Mesendoderm (in vitro differentiated cells): ENCODE measurements around the gene AFAP1L1.

Experiments used
- DNase-seq: peaks from one replicate; pipeline ENCODE4 v3.0.0; 2013
- H2AK5ac ChIP-seq: 2 replicates; pipeline ENCODE4 v1.6.1; 2013; ENCODE audit warnings: low read length, inconsistent platforms
- H2BK120ac ChIP-seq: 2 replicates; pipeline ENCODE4 v1.6.1; 2013; ENCODE audit warnings: low read depth, mild to moderate bottlenecking, low read length, moderate library complexity, mixed read lengths
- H2BK15ac ChIP-seq: replicated peaks from 2 replicates; pipeline ENCODE4 v1.6.1; 2013; ENCODE audit warnings: low read depth, mild to moderate bottlenecking, moderate library complexity
- H2BK5ac ChIP-seq: 2 replicates; pipeline ENCODE4 v1.6.1; 2013; ENCODE audit warnings: low read length, inconsistent platforms
- H3K18ac ChIP-seq: 2 replicates; pipeline ENCODE4 v1.6.1; 2013; ENCODE audit warnings: mild to moderate bottlenecking, low read length, mixed read lengths
- H3K23ac ChIP-seq: one replicate; pipeline ENCODE4 v1.6.1; 2013; ENCODE audit warnings: low read length
- H3K27ac ChIP-seq: 2 replicates; pipeline ENCODE4 v1.5.1; 2013; ENCODE audit warnings: low read depth, mild to moderate bottlenecking, inconsistent platforms, low read length, moderate library complexity
- H3K27me3 ChIP-seq: 2 replicates; pipeline ENCODE4 v1.6.1; 2013; ENCODE audit warnings: low read length, control low read depth, mild to moderate bottlenecking, inconsistent platforms; ENCODE audit not compliant: insufficient read depth, poor library complexity
- H3K36me3 ChIP-seq: 2 replicates; pipeline ENCODE4 v1.6.1; 2013; ENCODE audit warnings: low read length, inconsistent platforms; ENCODE audit not compliant: control insufficient read depth, insufficient read depth
- H3K4ac ChIP-seq: one replicate; pipeline ENCODE4 v1.6.1; 2013; ENCODE audit warnings: low read depth, mild to moderate bottlenecking, low read length, moderate library complexity
- H3K4me1 ChIP-seq: 2 replicates; pipeline ENCODE4 v1.6.1; 2013; ENCODE audit warnings: low read depth, low read length, inconsistent platforms; ENCODE audit not compliant: control insufficient read depth
- H3K4me2 ChIP-seq: 2 replicates; pipeline ENCODE4 v1.6.1; 2013; ENCODE audit warnings: low read length
- H3K4me3 ChIP-seq: 2 replicates; pipeline ENCODE4 v1.5.1; 2013; ENCODE audit warnings: mild to moderate bottlenecking, low read length
- H3K56ac ChIP-seq: one replicate; pipeline ENCODE4 v1.6.1; 2013; ENCODE audit warnings: low read length
- H3K79me1 ChIP-seq: 2 replicates; pipeline ENCODE4 v1.6.1; 2013; ENCODE audit warnings: low read length, inconsistent platforms
- H3K79me2 ChIP-seq: 2 replicates; pipeline ENCODE4 v1.6.1; 2013; ENCODE audit warnings: mild to moderate bottlenecking, low read length; ENCODE audit not compliant: control insufficient read depth, insufficient read depth
- H3K9ac ChIP-seq: 2 replicates; pipeline ENCODE4 v1.6.1; 2013; ENCODE audit warnings: low read length, inconsistent platforms
- H4K5ac ChIP-seq: one replicate; pipeline ENCODE4 v1.6.1; 2013; ENCODE audit warnings: low read length
- H4K8ac ChIP-seq: one replicate; pipeline ENCODE4 v1.6.1; 2013; ENCODE audit warnings: low read depth, mild to moderate bottlenecking, control low read depth, low read length, moderate library complexity
- WGBS: extraction: QIAGEN DNeasy Blood & Tissue Kit; methylation state at CpG from one replicate; pipeline ENCODE4 v1.1.7; 2013; ENCODE audit warnings: low lambda C conversion rate, missing lambda C conversion rate; ENCODE audit not compliant: insufficient coverage; ENCODE audit errors: extremely low coverage; 5-methylcytosine and 5-hydroxymethylcytosine counted together

AFAP1L1 gene

DNA sequence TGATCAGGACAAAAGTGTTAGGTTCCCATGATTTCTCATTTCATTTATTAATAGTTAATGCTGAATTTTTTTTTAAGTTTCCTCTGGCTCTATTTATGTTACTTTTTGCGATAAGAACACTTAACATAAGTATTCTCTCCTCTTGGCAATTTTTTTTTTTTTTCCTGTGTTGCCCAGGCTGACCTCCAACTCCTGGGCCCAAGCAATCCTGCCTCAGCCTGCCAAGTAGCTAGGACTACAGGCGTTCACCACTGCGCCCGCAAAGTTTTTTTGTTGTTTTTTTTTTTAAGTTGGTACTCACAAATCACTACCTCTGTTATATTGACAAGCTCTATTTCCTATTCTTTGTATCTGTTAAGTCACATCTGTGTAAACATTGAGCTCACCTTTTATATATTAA lies 80.5 kb downstream of the AFAP1L1 start:
- Histone ChIP-seq H4K8ac (no peak overlapping the region), H3K18ac (no peak overlapping the region), H3K27me3 (no peaks in the 10 kb centered on the region), H3K4me3 (no peak overlapping the region), H2BK5ac (no peak overlapping the region), H3K4me2 (no peak overlapping the region), H3K23ac (no peak overlapping the region), H3K27ac (no peak overlapping the region), H3K79me1 (peaks cover 11% of the 10 kb centered on the region), H2BK15ac (no peak overlapping the region), H3K36me3 (peaks cover 8% of the 10 kb centered on the region), H4K5ac (no peak overlapping the region), H3K4me1 (no peaks in the 10 kb centered on the region), H3K4ac (no peak overlapping the region), H3K9ac (no peak overlapping the region), H2BK120ac (no peak overlapping the region), H3K56ac (no peak overlapping the region), H3K79me2 (peaks cover 5% of the 10 kb centered on the region), H2AK5ac (no peak overlapping the region)
- DNase-seq = no peak
- no CpG with 5 or more reads among the region's 4 CpGs for WGBS

DNA sequence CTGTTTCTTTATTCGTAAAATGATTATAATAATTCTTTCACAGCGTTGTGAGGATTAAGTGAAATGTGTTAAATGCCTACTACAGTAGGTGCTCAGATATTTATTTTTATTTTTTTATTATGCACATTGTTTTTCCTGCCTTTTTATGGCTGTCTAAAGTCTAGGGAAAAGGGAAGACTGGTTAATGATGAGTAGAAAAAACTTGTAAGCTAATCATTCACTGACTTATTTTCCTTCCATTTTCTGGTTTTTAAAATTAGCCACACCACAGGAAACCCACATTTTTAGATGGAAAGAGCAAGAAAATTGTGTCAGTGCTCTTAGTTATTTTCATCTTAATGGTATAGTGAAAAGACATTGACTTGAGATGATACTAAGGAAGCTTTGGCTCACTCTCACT lies 82.3 kb downstream of the AFAP1L1 start:
- peaks cover 7% of the 10 kb centered on the region for H3K36me3 ChIP-seq
- H3K18ac ChIP-seq = no peak overlapping the region
- no peak overlapping the region for H3K4ac ChIP-seq
- H3K4me1 ChIP-seq = no peaks in the 10 kb centered on the region
- H3K27ac ChIP-seq = no peak overlapping the region
- no peak overlapping the region for H4K5ac ChIP-seq
- H3K9ac ChIP-seq = no peak overlapping the region
- H2BK15ac ChIP-seq = no peak overlapping the region
- H2BK120ac ChIP-seq = no peak overlapping the region
- H3K56ac ChIP-seq = no peak overlapping the region
- H2BK5ac ChIP-seq = no peak overlapping the region
- no peaks in the 10 kb centered on the region for H3K79me2 ChIP-seq
- no peak for DNase-seq
- no peak overlapping the region for H3K4me2 ChIP-seq
- H2AK5ac ChIP-seq = no peak overlapping the region
- no peak overlapping the region for H4K8ac ChIP-seq
- peaks cover 4% of the 10 kb centered on the region for H3K79me1 ChIP-seq
- no peak overlapping the region for H3K23ac ChIP-seq
- H3K4me3 ChIP-seq = no peak overlapping the region
- no CpG with 5 or more reads among the region's 2 CpGs for WGBS
- H3K27me3 ChIP-seq = no peaks in the 10 kb centered on the region

GRCh38 chr5:149355688-149356087 lies 84.0 kb downstream of the AFAP1L1 start:
- no peak overlapping the region for H3K4ac ChIP-seq
- H3K56ac ChIP-seq = no peak overlapping the region
- H3K27me3 ChIP-seq = no peaks in the 10 kb centered on the region
- no peak overlapping the region for H4K5ac ChIP-seq
- peaks cover 4% of the 10 kb centered on the region for H3K36me3 ChIP-seq
- WGBS = no CpG with 5 or more reads among the region's 1 CpG
- no peak overlapping the region for H3K23ac ChIP-seq
- H3K27ac ChIP-seq = no peak overlapping the region
- no peak overlapping the region for H2BK5ac ChIP-seq
- H3K79me2 ChIP-seq = no peaks in the 10 kb centered on the region
- no peak for DNase-seq
- H4K8ac ChIP-seq = no peak overlapping the region
- no peaks in the 10 kb centered on the region for H3K4me1 ChIP-seq
- H3K79me1 ChIP-seq = peaks cover 3% of the 10 kb centered on the region
- no peak overlapping the region for H2AK5ac ChIP-seq
- no peak overlapping the region for H3K18ac ChIP-seq
- H3K9ac ChIP-seq = no peak overlapping the region
- no peak overlapping the region for H2BK120ac ChIP-seq
- no peak overlapping the region for H2BK15ac ChIP-seq
- no peak overlapping the region for H3K4me2 ChIP-seq
- no peak overlapping the region for H3K4me3 ChIP-seq

DNA sequence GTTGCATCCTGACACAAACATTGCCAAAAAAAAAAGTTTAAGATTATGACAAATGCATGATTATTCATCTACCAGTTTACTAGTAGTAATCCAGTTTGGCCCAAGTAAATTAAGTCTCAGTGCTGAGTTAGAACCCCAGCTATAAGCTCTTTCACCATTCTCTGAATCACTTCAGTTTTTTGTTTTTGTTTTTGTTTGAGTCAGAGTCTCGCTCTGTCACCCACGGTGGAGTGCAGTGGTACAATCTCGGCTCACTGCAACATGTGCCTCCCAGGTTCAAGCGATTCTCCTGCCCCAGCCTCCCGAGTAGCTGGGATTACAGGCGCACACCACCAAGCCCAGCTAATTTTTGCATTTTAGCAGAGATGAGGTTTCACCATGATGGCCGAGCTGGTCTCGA lies 84.7 kb downstream of the AFAP1L1 start:
- no peak overlapping the region for H3K23ac ChIP-seq
- no peaks in the 10 kb centered on the region for H3K79me2 ChIP-seq
- no peak overlapping the region for H4K5ac ChIP-seq
- H3K9ac ChIP-seq = no peak overlapping the region
- H3K4me3 ChIP-seq = no peak overlapping the region
- H2BK120ac ChIP-seq = no peak overlapping the region
- H3K4me1 ChIP-seq = no peaks in the 10 kb centered on the region
- no peaks in the 10 kb centered on the region for H3K27me3 ChIP-seq
- no peak overlapping the region for H4K8ac ChIP-seq
- H2BK15ac ChIP-seq = no peak overlapping the region
- peaks cover 1% of the 10 kb centered on the region for H3K79me1 ChIP-seq
- H3K18ac ChIP-seq = no peak overlapping the region
- peaks cover 1% of the 10 kb centered on the region for H3K36me3 ChIP-seq
- no peak overlapping the region for H3K56ac ChIP-seq
- H2AK5ac ChIP-seq = no peak overlapping the region
- no peak overlapping the region for H3K4me2 ChIP-seq
- DNase-seq = no peak
- no peak overlapping the region for H3K27ac ChIP-seq
- H2BK5ac ChIP-seq = no peak overlapping the region
- no CpG with 5 or more reads among the region's 8 CpGs for WGBS
- no peak overlapping the region for H3K4ac ChIP-seq

DNA sequence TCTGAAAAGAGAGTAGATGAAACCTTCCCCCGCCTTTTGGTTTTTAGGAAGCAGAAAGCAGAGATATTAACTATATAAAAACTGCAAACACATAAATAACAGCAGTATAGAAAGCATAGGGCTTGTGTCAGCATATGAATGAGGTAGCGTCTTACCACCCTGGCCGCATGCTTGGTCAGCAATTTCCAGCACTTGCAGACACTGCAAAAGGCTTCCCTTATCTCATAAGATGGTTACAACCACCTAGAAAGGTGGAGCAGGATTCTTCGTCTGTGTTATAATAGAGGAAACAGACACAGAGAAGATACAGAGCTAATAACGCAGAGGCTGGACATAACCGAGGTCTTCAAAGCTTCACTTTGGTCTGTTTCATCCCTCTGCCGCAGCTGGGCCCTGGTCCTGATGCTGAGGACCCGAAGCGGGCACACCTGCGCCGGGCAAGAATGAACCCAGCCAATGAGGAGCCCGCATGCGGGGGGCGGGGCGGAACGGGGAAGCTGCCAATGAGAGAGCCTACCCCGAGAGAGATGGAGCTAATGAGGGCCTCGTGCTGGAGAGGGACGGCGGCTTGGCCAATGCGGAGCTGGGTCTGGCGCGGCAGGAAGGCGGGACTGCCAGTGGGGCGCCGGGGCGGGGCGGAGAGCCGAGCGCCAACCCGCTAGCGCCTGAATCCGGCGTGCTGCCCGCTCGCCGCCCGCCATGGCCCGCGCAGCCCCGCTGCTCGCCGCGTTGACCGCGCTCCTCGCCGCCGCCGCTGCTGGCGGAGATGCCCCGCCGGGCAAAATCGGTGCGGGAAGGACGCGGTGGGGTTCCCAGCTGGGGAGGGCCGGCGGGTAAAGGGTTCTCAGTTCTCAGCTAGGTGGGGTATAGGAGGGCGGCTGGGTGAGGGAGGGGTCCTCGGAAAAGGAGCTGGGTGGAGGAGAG lies 86.0 kb downstream of the AFAP1L1 start, which contains the start of gene PCYOX1L:
Gene PCYOX1L (plus strand): TSS at position 677 of the 924 bp plus-strand sequence. CDS start 23 bp downstream, at position 700.
- H2BK120ac ChIP-seq = no peak within 1 kb of the TSS

More for the DNA sequence above, 86.0 kb downstream of the AFAP1L1 start, which contains the start of gene PCYOX1L:
- no peak within 1 kb of the TSS for H3K18ac ChIP-seq
- H3K56ac ChIP-seq = peak within 1 kb of the TSS; percentile 88
- H3K27me3 ChIP-seq = no peaks in the 10 kb centered on the region
- H4K5ac ChIP-seq = no peak within 1 kb of the TSS
- no peaks in the 10 kb centered on the region for H3K36me3 ChIP-seq
- peak within 1 kb of the TSS; percentile 73 for H3K9ac ChIP-seq
- no peak within 1 kb of the TSS for H3K27ac ChIP-seq
- H2BK15ac ChIP-seq = no peak within 1 kb of the TSS
- DNase-seq = peak; percentile 99
- H3K79me2 ChIP-seq = no peaks in the 10 kb centered on the region
- no peak within 1 kb of the TSS for H2BK5ac ChIP-seq
- no peak within 1 kb of the TSS for H3K4ac ChIP-seq
- H3K79me1 ChIP-seq = no peaks in the 10 kb centered on the region
- no peak within 1 kb of the TSS for H2AK5ac ChIP-seq
- WGBS = no CpG with 5 or more reads among the region's 61 CpGs
- peak within 1 kb of the TSS; percentile 92 for H3K4me2 ChIP-seq
- H3K23ac ChIP-seq = no peak within 1 kb of the TSS
- peak within 1 kb of the TSS; percentile 67 for H3K4me3 ChIP-seq
- no peak within 1 kb of the TSS for H4K8ac ChIP-seq
- no peaks in the 10 kb centered on the region for H3K4me1 ChIP-seq
